Glutamatergic neuron (in vitro differentiated cells): ENCODE results near the gene APOB. TPM values are rescaled to one million over a fixed set of nuclear protein-coding genes. Genes with fewer than 3 reads are reported as not detected.

Source experiments
- DNase-seq: peaks from one replicate; pipeline ENCODE4 v3.0.0; 2022
- H3K27ac Mint-ChIP-seq: one replicate; pipeline ENCODE4 v1.8.0; 2020; ENCODE audit warnings: mild to moderate bottlenecking, mixed read lengths, inconsistent platforms; ENCODE audit not compliant: unreplicated experiment
- H3K27me3 Mint-ChIP-seq: one replicate; pipeline ENCODE4 v1.8.0; 2020; ENCODE audit warnings: mild to moderate bottlenecking, moderate library complexity, mixed read lengths, inconsistent platforms; ENCODE audit not compliant: unreplicated experiment
- H3K36me3 Mint-ChIP-seq: one replicate; pipeline ENCODE4 v1.8.0; 2020; ENCODE audit warnings: mild to moderate bottlenecking, mixed read lengths, inconsistent platforms; ENCODE audit not compliant: unreplicated experiment
- H3K4me1 Mint-ChIP-seq: one replicate; pipeline ENCODE4 v1.8.0; 2020; ENCODE audit warnings: mild to moderate bottlenecking, low read depth, mixed read lengths, inconsistent platforms; ENCODE audit not compliant: unreplicated experiment
- H3K4me3 Mint-ChIP-seq: one replicate; pipeline ENCODE4 v1.8.0; 2020; ENCODE audit warnings: mild to moderate bottlenecking, mixed read lengths, inconsistent platforms; ENCODE audit not compliant: unreplicated experiment
- H3K9me3 Mint-ChIP-seq: one replicate; pipeline ENCODE4 v1.8.0; 2020; ENCODE audit warnings: mild to moderate bottlenecking, moderate library complexity, mixed read lengths, inconsistent platforms; ENCODE audit not compliant: unreplicated experiment
- CTCF ChIP-seq: fragments of 200-600 bp; sonication (generic); IDR thresholded peaks from one replicate; pipeline ENCODE4 v1.5.0; 2021; ENCODE audit not compliant: partially characterized antibody, unreplicated experiment
- total RNA-seq: library from RNA; stranded (reverse); fragmentation: NEBNext Ultra II Directional; extraction: Animal tissue kit (Norgen Biotek cat#: 25700); gene quantifications from one replicate; pipeline ENCODE4 v1.2.1, GENCODE V29; 2021; ENCODE audit not compliant: unreplicated experiment

APOB gene
- total RNA-seq, 1 donor from 2014 or later = not detected

DNA sequence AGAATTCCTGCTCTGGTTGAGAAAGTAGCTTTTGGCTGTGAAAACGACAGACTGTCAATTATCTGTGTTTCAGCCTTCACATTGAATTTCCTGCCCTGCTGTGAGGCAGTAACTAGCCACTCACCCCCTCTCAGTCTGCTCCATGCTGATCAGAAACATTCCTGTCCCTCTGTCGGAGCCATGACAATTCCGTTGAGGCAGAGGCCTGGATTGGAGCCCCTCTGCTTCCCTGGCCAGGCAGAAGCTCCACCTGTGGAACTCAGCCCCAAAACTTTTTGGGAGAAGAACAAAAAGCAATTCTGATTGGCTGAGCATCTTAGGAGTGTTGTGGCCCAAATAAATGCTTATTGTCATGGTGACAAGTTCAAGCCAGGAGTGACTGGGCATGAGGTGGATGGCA lies 60.0 kb downstream of the APOB start:
- Mint-ChIP-seq H3K9me3 (peaks cover 1% of the 10 kb centered on the region), H3K27me3 (no peaks in the 10 kb centered on the region), H3K36me3 (no peaks in the 10 kb centered on the region), H3K4me1 (no peaks in the 10 kb centered on the region), H3K27ac (no peak overlapping the region), H3K4me3 (no peak overlapping the region)
- TF ChIP-seq CTCF = no peak
- DNase-seq = no peak

- Mint-ChIP-seq H3K4me1 (no peaks in the 10 kb centered on the region), H3K27ac (no peak overlapping the region), H3K4me3 (no peak overlapping the region), H3K9me3 (peaks cover 1% of the 10 kb centered on the region), H3K36me3 (no peaks in the 10 kb centered on the region), H3K27me3 (no peaks in the 10 kb centered on the region)
- no peak for TF ChIP-seq CTCF
- DNase-seq = no peak
Measured at GRCh38 chr2:20982861-20983260, 61.0 kb downstream of the APOB start.

DNA sequence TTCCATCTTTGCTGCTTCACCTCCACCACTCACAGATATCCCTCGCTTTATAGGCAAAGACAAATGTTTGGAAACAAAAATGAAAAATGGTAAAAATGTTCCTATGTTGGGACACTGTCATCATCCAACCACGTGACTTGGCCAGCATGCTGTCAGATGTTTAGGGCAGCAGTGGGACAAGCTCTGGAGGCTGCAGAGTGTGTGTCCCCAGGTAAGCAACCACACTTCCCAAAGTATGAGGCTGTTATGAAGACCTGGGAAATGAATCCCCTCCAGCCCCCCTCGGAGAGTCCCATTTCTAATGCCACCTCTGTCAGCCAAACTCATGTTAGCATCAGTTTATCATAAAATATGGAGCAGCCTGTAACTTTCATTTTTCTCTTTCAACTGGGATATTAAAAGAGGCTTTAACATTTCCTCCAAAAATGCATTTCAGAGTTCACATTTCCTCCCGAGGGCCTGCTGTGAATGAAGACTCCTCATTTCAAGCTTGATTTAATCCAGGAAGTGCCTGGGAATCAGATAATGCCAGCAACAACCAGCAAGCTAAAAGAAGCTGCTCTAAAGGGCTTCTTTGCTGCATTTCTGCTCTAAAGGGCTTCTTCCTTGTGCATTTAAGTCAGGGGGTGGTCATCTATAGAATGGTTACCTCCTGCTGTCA lies 66.2 kb downstream of the APOB start:
- H3K27ac Mint-ChIP-seq = no peak overlapping the region
- H3K4me1 Mint-ChIP-seq = no peaks in the 10 kb centered on the region
- no peaks in the 10 kb centered on the region for H3K36me3 Mint-ChIP-seq
- no peak overlapping the region for H3K4me3 Mint-ChIP-seq
- no peak for TF ChIP-seq CTCF
- no peaks in the 10 kb centered on the region for H3K9me3 Mint-ChIP-seq
- no peak for DNase-seq
- H3K27me3 Mint-ChIP-seq = no peaks in the 10 kb centered on the region

- H3K4me1 Mint-ChIP-seq = no peaks in the 10 kb centered on the region
- no peak overlapping the region for H3K27ac Mint-ChIP-seq
- no peak overlapping the region for H3K4me3 Mint-ChIP-seq
- no peaks in the 10 kb centered on the region for H3K9me3 Mint-ChIP-seq
- no peaks in the 10 kb centered on the region for H3K27me3 Mint-ChIP-seq
- no peak for DNase-seq
- H3K36me3 Mint-ChIP-seq = no peaks in the 10 kb centered on the region
- TF ChIP-seq CTCF = no peak
Measured at GRCh38 chr2:20976527-20976926, 67.3 kb downstream of the APOB start.

DNA sequence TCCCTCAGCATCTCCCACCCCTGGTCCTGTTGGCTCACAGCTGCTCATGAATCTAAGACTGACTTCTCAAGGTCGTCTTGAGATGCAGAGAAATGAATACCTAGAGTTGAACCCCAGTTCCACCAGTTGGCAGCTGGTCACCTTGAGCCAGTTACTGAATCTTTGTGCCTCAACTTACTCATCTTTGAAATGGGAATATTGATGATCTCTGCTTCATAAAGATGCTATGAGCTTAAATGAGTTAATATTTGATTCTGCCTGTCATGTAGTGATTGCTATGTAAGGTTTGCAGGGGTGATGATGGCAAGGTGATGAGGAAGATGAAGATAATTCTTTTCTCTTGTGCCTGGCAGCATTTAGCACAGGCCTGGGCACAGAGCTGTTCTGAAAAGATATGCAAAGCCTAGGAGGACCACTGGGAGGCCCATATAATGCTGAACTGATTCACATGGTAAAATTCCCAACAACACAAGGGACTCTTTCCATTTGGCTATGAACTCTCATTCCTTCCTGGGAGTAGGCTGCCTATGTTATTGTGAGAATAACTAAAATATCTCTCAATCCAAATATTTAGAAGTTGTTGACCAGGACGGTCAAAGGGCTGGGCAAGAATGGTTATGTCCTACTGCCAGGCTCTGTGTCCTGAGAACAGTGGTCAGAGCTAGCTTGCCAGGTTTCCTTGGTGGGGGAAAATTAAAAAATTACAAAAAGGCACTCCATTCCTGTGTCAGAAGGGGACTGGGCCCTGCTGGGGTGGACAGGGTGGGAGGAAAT lies 70.9 kb downstream of the APOB start:
- Mint-ChIP-seq H3K27ac (no peak overlapping the region), H3K9me3 (peaks cover 2% of the 10 kb centered on the region), H3K4me3 (no peak overlapping the region), H3K4me1 (no peaks in the 10 kb centered on the region), H3K36me3 (no peaks in the 10 kb centered on the region), H3K27me3 (no peaks in the 10 kb centered on the region)
- DNase-seq = no peak
- no peak for TF ChIP-seq CTCF
